ENCODE results near the gene PLA2G15.
"Not testable (repeated sequence)": the region's sequence is repeated elsewhere in the genome, so short reads cannot be mapped to it uniquely, and the experiment has no call there.

The PLA2G15 gene

GRCh38 chr16:68284847-68285246 lies 39.7 kb downstream of the PLA2G15 start:
- no peaks in the 10 kb centered on the region for H3K9me3 ChIP-seq
- H3K4me1 ChIP-seq = no peaks in the 10 kb centered on the region
- in situ Hi-C loops (cut with MboI; ENCODE audit: low sequenced_read_pairs) = no loop called here
- no peaks in the 10 kb centered on the region for H3K27me3 ChIP-seq (ENCODE audit: low read depth)
- no peak for DNase-seq (ENCODE audit: low spot score in 2 of 2)
- H3K36me3 ChIP-seq (replicated peaks) = peaks cover 51% of the 10 kb centered on the region
- H3K4me3 ChIP-seq = no peak overlapping the region

- in situ Hi-C loops (cut with MboI; ENCODE audit: low sequenced_read_pairs) = no loop called here
- peaks cover 53% of the 10 kb centered on the region for H3K36me3 ChIP-seq (replicated peaks)
- H3K9me3 ChIP-seq = no peaks in the 10 kb centered on the region
- H3K27me3 ChIP-seq (ENCODE audit: low read depth) = no peaks in the 10 kb centered on the region
- H3K4me3 ChIP-seq = no peak overlapping the region
- no peak for DNase-seq (ENCODE audit: low spot score in 2 of 2)
- no peaks in the 10 kb centered on the region for H3K4me1 ChIP-seq
Measured at GRCh38 chr16:68285683-68286082, 40.5 kb downstream of the PLA2G15 start.

- Histone ChIP-seq H3K36me3 (replicated peaks) (peaks cover 57% of the 10 kb centered on the region), H3K27me3 (ENCODE audit: low read depth) (no peaks in the 10 kb centered on the region), H3K9me3 (no peaks in the 10 kb centered on the region), H3K4me3 (no peak overlapping the region), H3K4me1 (no peaks in the 10 kb centered on the region)
- DNase-seq (ENCODE audit: low spot score in 2 of 2) = no peak
- in situ Hi-C loops (cut with MboI; ENCODE audit: low sequenced_read_pairs) = no loop called here
Measured at GRCh38 chr16:68286153-68287074, 41.2 kb downstream of the PLA2G15 start.

- Histone ChIP-seq H3K27me3 (ENCODE audit: low read depth) (no peaks in the 10 kb centered on the region), H3K9me3 (no peaks in the 10 kb centered on the region), H3K4me1 (no peaks in the 10 kb centered on the region), H3K36me3 (replicated peaks) (peaks cover 64% of the 10 kb centered on the region), H3K4me3 (no peak overlapping the region)
- in situ Hi-C loops (cut with MboI; ENCODE audit: low sequenced_read_pairs) = no loop called here
- no peak for DNase-seq (ENCODE audit: low spot score in 2 of 2)
Measured at GRCh38 chr16:68287276-68288251, 42.4 kb downstream of the PLA2G15 start.

GRCh38 chr16:68288252-68288650 lies 43.1 kb downstream of the PLA2G15 start:
- in situ Hi-C loops (cut with MboI; ENCODE audit: low sequenced_read_pairs) = no loop called here
- DNase-seq (ENCODE audit: low spot score in 2 of 2) = no peak
- H3K9me3 ChIP-seq = no peaks in the 10 kb centered on the region
- peaks cover 67% of the 10 kb centered on the region for H3K36me3 ChIP-seq (replicated peaks)
- no peaks in the 10 kb centered on the region for H3K27me3 ChIP-seq (ENCODE audit: low read depth)
- no peak overlapping the region for H3K4me3 ChIP-seq
- no peaks in the 10 kb centered on the region for H3K4me1 ChIP-seq

GRCh38 chr16:68288796-68289195 lies 43.6 kb downstream of the PLA2G15 start:
- H3K9me3 ChIP-seq; H3K27me3 ChIP-seq (ENCODE audit: low read depth); H3K4me1 ChIP-seq; H3K4me3 ChIP-seq; in situ Hi-C loops (cut with MboI; ENCODE audit: low sequenced_read_pairs); DNase-seq (ENCODE audit: low spot score in 2 of 2): not testable (repeated sequence)
- peaks cover 66% of the 10 kb centered on the region for H3K36me3 ChIP-seq (replicated peaks)

- H3K4me1 ChIP-seq = no peaks in the 10 kb centered on the region
- DNase-seq (ENCODE audit: low spot score in 2 of 2) = no peak
- H3K4me3 ChIP-seq = no peak overlapping the region
- H3K36me3 ChIP-seq (replicated peaks) = peaks cover 64% of the 10 kb centered on the region
- H3K9me3 ChIP-seq = no peaks in the 10 kb centered on the region
- H3K27me3 ChIP-seq (ENCODE audit: low read depth) = no peaks in the 10 kb centered on the region
- in situ Hi-C loops (cut with MboI; ENCODE audit: low sequenced_read_pairs) = no loop called here
Measured at GRCh38 chr16:68289202-68289601, 44.0 kb downstream of the PLA2G15 start.

- peaks cover 68% of the 10 kb centered on the region for H3K36me3 ChIP-seq (replicated peaks)
- no peaks in the 10 kb centered on the region for H3K4me1 ChIP-seq
- in situ Hi-C loops (cut with MboI; ENCODE audit: low sequenced_read_pairs) = no loop called here
- DNase-seq (ENCODE audit: low spot score in 2 of 2) = no peak
- no peaks in the 10 kb centered on the region for H3K27me3 ChIP-seq (ENCODE audit: low read depth)
- H3K4me3 ChIP-seq = no peak overlapping the region
- H3K9me3 ChIP-seq = no peaks in the 10 kb centered on the region
Measured at GRCh38 chr16:68289621-68290329, 44.6 kb downstream of the PLA2G15 start.

- no peaks in the 10 kb centered on the region for H3K27me3 ChIP-seq (ENCODE audit: low read depth)
- in situ Hi-C loops (cut with MboI; ENCODE audit: low sequenced_read_pairs) = no loop called here
- no peak overlapping the region for H3K4me3 ChIP-seq
- H3K4me1 ChIP-seq = no peaks in the 10 kb centered on the region
- H3K9me3 ChIP-seq = no peaks in the 10 kb centered on the region
- H3K36me3 ChIP-seq (replicated peaks) = peaks cover 72% of the 10 kb centered on the region
- no peak for DNase-seq (ENCODE audit: low spot score in 2 of 2)
Measured at GRCh38 chr16:68290450-68290849, 45.3 kb downstream of the PLA2G15 start.

- Histone ChIP-seq H3K36me3 (replicated peaks) (peaks cover 74% of the 10 kb centered on the region), H3K4me1 (no peaks in the 10 kb centered on the region)
- in situ Hi-C loops (cut with MboI; ENCODE audit: low sequenced_read_pairs) = no loop called here
Measured at GRCh38 chr16:68291227-68291626, 46.1 kb downstream of the PLA2G15 start.

GRCh38 chr16:68292425-68292824 lies 47.3 kb downstream of the PLA2G15 start:
- peaks cover 77% of the 10 kb centered on the region for H3K36me3 ChIP-seq (replicated peaks)
- no peaks in the 10 kb centered on the region for H3K9me3 ChIP-seq
- in situ Hi-C loops (cut with MboI; ENCODE audit: low sequenced_read_pairs) = no loop called here
- no peaks in the 10 kb centered on the region for H3K27me3 ChIP-seq (ENCODE audit: low read depth)
- DNase-seq (ENCODE audit: low spot score in 2 of 2) = no peak
- no peaks in the 10 kb centered on the region for H3K4me1 ChIP-seq
- no peak overlapping the region for H3K4me3 ChIP-seq

More at GRCh38 chr16:68291227-68291626, 46.1 kb downstream of the PLA2G15 start:
- Histone ChIP-seq H3K4me3 (no peak overlapping the region), H3K9me3 (no peaks in the 10 kb centered on the region), H3K27me3 (ENCODE audit: low read depth) (no peaks in the 10 kb centered on the region)
- DNase-seq (ENCODE audit: low spot score in 2 of 2) = no peak

GRCh38 chr16:68296291-68296690 lies 51.1 kb downstream of the PLA2G15 start:
- Histone ChIP-seq H3K9me3 (no peaks in the 10 kb centered on the region), H3K27me3 (ENCODE audit: low read depth) (no peaks in the 10 kb centered on the region), H3K36me3 (replicated peaks) (peaks cover 96% of the 10 kb centered on the region), H3K4me1 (no peaks in the 10 kb centered on the region), H3K4me3 (no peak overlapping the region)
- no peak for DNase-seq (ENCODE audit: low spot score in 2 of 2)
- in situ Hi-C loops (cut with MboI; ENCODE audit: low sequenced_read_pairs) = no loop called here

- DNase-seq (ENCODE audit: low spot score in 2 of 2) = no peak
- Histone ChIP-seq H3K27me3 (ENCODE audit: low read depth) (no peaks in the 10 kb centered on the region), H3K36me3 (replicated peaks) (peaks cover 96% of the 10 kb centered on the region), H3K4me1 (no peaks in the 10 kb centered on the region), H3K4me3 (no peak overlapping the region), H3K9me3 (no peaks in the 10 kb centered on the region)
- in situ Hi-C loops (cut with MboI; ENCODE audit: low sequenced_read_pairs) = no loop called here
Measured at GRCh38 chr16:68296693-68297092, 51.5 kb downstream of the PLA2G15 start.
